Ascending aorta (tissue), 2 donors: Measurements from ENCODE around the gene RASA3. TPM values are rescaled to one million over a fixed set of nuclear protein-coding genes. Genes with fewer than 3 reads are reported as not detected.
"Not testable (repeated sequence)": the region's sequence is repeated elsewhere in the genome, so short reads cannot be mapped to it uniquely, and the experiment has no call there.

Experiments used
- DNase-seq, 2 donors: peaks; one replicate each; pipeline ENCODE4 v3.0.0-alpha.2; 2019; ENCODE audit warnings: low spot score in 2 of 2
- H3K27ac ChIP-seq, 2 donors: fragments of 200-600 bp; sonication (generic); one replicate each; pipeline ENCODE4 v1.5.1; 2016 to 2017; ENCODE audit warnings: mild to moderate bottlenecking in 1 of 2
- H3K27me3 ChIP-seq: fragments of 200-600 bp; sonication (generic); one replicate; pipeline ENCODE4 v1.5.1; 2017
- H3K36me3 ChIP-seq, 2 donors: fragments of 200-600 bp; sonication (generic); one replicate each; pipeline ENCODE4 v1.5.1; 2016
- H3K4me1 ChIP-seq, 2 donors: fragments of 200-600 bp; sonication (generic); one replicate each; pipeline ENCODE4 v1.5.1; 2016 to 2017; ENCODE audit warnings: mild to moderate bottlenecking in 1 of 2
- H3K4me3 ChIP-seq, 2 donors: fragments of 200-600 bp; sonication (generic); one replicate each; pipeline ENCODE4 v1.5.1; 2016 to 2017; ENCODE audit warnings: mild to moderate bottlenecking in 1 of 2
- H3K9me3 ChIP-seq, 2 donors: fragments of 200-600 bp; sonication (generic); one replicate each; pipeline ENCODE4 v1.5.1; 2016
- intact Hi-C: fragments of 100-400 bp; cut with DNase I; formaldehyde crosslinking; loops from one replicate; pipeline ENCODE4 v1.15.1; 2023
- total RNA-seq: library from RNA; depleted of rRNA; stranded (reverse); fragments of >200 nt; gene quantifications from one replicate; pipeline ENCODE4 v1.1.0, GENCODE V29; 2016
- TF ChIP-seq, protein P1 (sequence below), 3 experiments: fragments of 200-600 bp in 2 of 3; fragments of 450-650 bp in 1 of 3; sonication (generic) in 2 of 3; IDR thresholded peaks; one replicate each; pipeline ENCODE4 v1.5.1; 2016 to 2019; ENCODE audit warnings: antibody characterized with exemption in 3 of 3, mild to moderate bottlenecking in 1 of 3, moderate library complexity in 1 of 3

The RASA3 gene
- total RNA-seq: 30.7 TPM

DNA sequence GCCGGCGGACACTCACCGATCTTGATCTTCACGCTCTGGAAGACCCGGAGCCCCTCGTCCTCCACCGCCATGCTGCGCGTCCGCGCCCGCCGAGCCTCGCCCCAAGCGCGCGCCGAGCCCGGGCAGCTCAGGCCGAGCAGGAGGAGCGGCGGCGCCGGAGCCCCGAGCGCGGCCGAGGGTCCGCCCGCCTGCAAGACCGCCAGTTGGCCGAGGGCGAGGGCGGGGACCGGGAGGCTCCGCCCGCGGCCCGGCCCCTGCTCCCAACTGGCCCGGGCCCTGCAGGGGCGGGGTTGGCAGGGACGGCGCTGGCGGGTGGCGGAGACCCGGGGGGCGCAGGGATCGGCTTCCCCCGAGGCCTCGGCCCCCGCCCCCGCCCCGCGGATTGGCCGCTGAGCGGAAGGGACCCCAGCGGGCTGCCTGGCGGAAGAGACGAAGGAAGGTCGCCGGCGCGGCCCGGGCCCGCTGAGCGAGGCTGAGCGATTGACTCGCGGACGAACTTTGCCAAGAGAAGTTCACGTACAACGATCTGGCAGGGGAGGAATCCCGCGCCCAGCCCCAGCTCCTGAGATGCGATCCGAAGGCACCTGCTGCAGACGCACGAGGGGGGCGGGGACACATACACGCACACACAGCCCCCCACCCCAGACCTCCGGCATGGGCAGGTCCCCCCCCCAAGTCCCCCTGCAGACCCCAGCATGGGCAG, at the start of gene RASA3:
RASA3 (minus strand) TSS at position 205 of the 703 bp plus-strand sequence; CDS start at position 71, 134 bp downstream.
- peak within 1 kb of the TSS; percentile 83 to 88 for H3K27ac ChIP-seq
- H3K36me3 ChIP-seq: no peaks in the 10 kb centered on the region
- peak in 1 of 2 donors; percentile 88 for DNase-seq
- no peaks in the 10 kb centered on the region for H3K9me3 ChIP-seq
- TF ChIP-seq, protein P1, sequence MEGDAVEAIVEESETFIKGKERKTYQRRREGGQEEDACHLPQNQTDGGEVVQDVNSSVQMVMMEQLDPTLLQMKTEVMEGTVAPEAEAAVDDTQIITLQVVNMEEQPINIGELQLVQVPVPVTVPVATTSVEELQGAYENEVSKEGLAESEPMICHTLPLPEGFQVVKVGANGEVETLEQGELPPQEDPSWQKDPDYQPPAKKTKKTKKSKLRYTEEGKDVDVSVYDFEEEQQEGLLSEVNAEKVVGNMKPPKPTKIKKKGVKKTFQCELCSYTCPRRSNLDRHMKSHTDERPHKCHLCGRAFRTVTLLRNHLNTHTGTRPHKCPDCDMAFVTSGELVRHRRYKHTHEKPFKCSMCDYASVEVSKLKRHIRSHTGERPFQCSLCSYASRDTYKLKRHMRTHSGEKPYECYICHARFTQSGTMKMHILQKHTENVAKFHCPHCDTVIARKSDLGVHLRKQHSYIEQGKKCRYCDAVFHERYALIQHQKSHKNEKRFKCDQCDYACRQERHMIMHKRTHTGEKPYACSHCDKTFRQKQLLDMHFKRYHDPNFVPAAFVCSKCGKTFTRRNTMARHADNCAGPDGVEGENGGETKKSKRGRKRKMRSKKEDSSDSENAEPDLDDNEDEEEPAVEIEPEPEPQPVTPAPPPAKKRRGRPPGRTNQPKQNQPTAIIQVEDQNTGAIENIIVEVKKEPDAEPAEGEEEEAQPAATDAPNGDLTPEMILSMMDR (IDR thresholded peaks at IDR 0.05): no peak
- H3K4me3 ChIP-seq: peak within 1 kb of the TSS; percentile 72 to 96
- H3K27me3 ChIP-seq: no peaks in the 10 kb centered on the region
- H3K4me1 ChIP-seq: peaks cover 14 to 25% of the 10 kb centered on the region in 2 donors
- intact Hi-C loops: loop anchor here (1.0 to 10.0 kb wide), 2 partner anchors 67 to 158 kb away; partner anchors contain the start of gene C13orf46

DNA sequence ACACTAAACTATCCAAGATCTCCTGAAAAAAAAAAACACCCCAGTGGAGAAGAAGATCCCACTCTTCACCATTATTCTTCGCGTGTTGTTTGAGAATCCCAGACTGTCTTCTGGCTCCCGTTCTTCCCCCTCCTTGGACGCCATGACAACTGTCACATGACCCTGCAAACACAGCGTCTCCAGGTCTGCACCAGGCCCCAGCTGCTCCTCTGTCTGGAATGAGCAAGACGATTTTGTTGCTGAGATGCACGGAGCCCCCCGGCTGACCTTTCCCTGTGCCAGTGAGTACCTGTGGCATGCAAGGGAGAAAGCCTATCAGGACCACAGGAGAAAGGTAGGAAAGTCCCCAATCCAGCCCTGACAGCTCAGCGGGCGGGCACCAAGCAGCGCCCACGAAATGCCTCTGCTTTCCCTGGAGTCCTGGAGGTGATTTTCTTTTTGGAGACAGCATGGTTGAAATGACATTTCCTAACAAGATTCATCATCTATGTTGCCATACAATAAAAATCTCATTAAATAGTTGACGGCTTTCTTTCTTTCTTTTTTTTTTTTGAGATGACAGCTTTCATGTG, 46.8 kb upstream of the RASA3 start, which contains the start of gene CFAP97D2:
CFAP97D2 (plus strand) TSS at position 171 of the 572 bp plus-strand sequence; CDS start at position 245, 74 bp downstream.
- Histone ChIP-seq H3K9me3 (no peaks in the 10 kb centered on the region), H3K27ac (no peak within 1 kb of the TSS), H3K36me3 (no peaks in the 10 kb centered on the region), H3K27me3 (no peaks in the 10 kb centered on the region), H3K4me3 (no peak within 1 kb of the TSS), H3K4me1 (no peaks in the 10 kb centered on the region)
- intact Hi-C loops: no loop called here
- DNase-seq: no peak
- TF ChIP-seq, protein P1 (IDR thresholded peaks at IDR 0.05): no peak

- H3K9me3 ChIP-seq: peaks cover 0 to 13% of the 10 kb centered on the region in 2 donors
- TF ChIP-seq, protein P1 (IDR thresholded peaks at IDR 0.05): no peak
- H3K36me3 ChIP-seq: no peaks in the 10 kb centered on the region
- no peaks in the 10 kb centered on the region for H3K27me3 ChIP-seq
- no peak overlapping the region for H3K27ac ChIP-seq
- H3K4me3 ChIP-seq: no peak overlapping the region
- intact Hi-C loops: no loop called here
- no peaks in the 10 kb centered on the region for H3K4me1 ChIP-seq
- DNase-seq: peak in 1 of 2 donors; percentile 35
Observed at GRCh38 chr13:114177245-114178010, 45.0 kb upstream of the RASA3 start.

DNA sequence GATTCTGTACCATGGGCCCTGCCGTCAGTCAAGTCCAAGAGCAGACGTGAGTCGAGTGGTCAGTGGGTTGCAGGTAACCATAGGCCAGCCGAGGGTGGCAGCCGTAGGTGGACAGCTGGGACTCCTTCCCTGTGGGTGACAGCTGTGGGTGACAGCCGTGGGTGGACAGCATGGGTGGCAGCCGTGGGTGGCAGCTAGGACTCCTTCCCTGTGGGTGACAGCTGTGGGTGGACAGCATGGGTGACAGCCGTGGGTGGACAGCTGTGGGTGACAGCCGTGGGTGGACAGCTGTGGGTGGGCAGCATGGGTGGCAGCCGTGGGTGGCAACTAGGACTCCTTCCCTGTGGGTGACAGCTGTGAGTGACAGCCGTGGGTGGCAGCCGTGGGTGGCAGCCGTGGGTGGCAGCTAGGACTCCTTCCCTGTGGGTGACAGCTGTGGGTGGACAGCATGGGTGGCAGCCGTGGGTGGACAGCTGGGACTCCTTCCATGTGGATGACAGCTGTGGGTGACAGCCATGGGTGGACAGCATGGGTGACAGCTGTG, 44.0 kb upstream of the RASA3 start:
- H3K4me3 ChIP-seq, H3K4me1 ChIP-seq, H3K27me3 ChIP-seq, H3K36me3 ChIP-seq, intact Hi-C loops, H3K27ac ChIP-seq: not testable (repeated sequence)
- H3K9me3 ChIP-seq: peaks cover 0 to 13% of the 10 kb centered on the region in 2 donors
- DNase-seq: peak in 1 of 2 donors; percentile 8

DNA sequence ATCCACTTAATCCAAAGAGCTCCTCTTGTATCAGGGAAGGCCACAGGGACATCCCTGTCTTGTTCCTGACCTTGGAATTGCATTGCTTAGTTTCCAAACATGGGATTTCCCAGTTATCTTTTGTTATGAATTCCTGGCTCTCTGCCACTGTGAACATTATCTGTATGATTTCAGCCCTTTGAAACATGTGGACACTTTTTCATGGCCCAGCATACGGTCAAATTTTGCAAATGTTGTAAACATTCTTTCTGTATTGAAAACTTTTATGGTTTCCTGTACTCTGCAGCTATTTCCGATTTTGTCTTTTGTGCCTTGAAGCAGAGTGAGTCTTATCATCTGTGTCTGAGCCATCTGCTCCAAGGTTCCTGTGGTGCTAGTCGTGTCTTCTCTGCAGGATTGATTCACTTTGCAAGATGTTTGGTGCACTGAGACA, 42.1 kb upstream of the RASA3 start:
- H3K4me1 ChIP-seq: no peaks in the 10 kb centered on the region
- DNase-seq: peak in 1 of 2 donors; percentile 25
- TF ChIP-seq, protein P1 (IDR thresholded peaks at IDR 0.05): no peak
- no peaks in the 10 kb centered on the region for H3K36me3 ChIP-seq
- no peaks in the 10 kb centered on the region for H3K27me3 ChIP-seq
- intact Hi-C loops: no loop called here
- no peak overlapping the region for H3K4me3 ChIP-seq
- H3K27ac ChIP-seq: no peak overlapping the region
- H3K9me3 ChIP-seq: peaks cover 0 to 13% of the 10 kb centered on the region in 2 donors
